Activated T-cell treated with anti-CD3 and anti-CD28 coated beads for 24 hours (primary cell): ENCODE results near the gene TNS4.

Experiments
- DNase-seq: peaks from one replicate; pipeline ENCODE4 v3.0.0-alpha.2; 2020; ENCODE audit warnings: low read depth

The TNS4 gene

GRCh38 chr17:40437095-40437732 lies 64.2 kb downstream of the TNS4 start:
- no peak for DNase-seq

GRCh38 chr17:40436636-40437035 lies 64.8 kb downstream of the TNS4 start:
- no peak for DNase-seq

GRCh38 chr17:40433551-40434415 lies 67.6 kb downstream of the TNS4 start:
- DNase-seq, result no peak

GRCh38 chr17:40432864-40433528 lies 68.4 kb downstream of the TNS4 start:
- no peak for DNase-seq

- DNase-seq, result no peak
These were observed 70.2 kb downstream of the TNS4 start for GRCh38 chr17:40431231-40431602.

- DNase-seq, result no peak
These were observed 70.9 kb downstream of the TNS4 start for GRCh38 chr17:40430272-40431230.

- no peak for DNase-seq
These were observed 74.4 kb downstream of the TNS4 start for GRCh38 chr17:40427002-40427491.
